Caco-2 (cell line): ENCODE data around the gene TSPAN17. TPM values are rescaled to one million over a fixed set of nuclear protein-coding genes. Genes with fewer than 3 reads are reported as not detected.

ENCODE experiments used
- BruUV-seq: library from RNA; stranded (reverse); fragments of 400-500 nt; replicated peaks from 2 replicates; lab custom pipeline; 2021; lab: Mats Ljungman, UMichigan
- CTCF ChIA-PET: fragments of 300-600 bp; sonication (Branson Sonifier 250); formaldehyde crosslinking; loops from one replicate; lab custom pipeline; 2022; ENCODE audit warnings: antibody characterized with exemption; lab: Charles Lee
- POLR2A ChIA-PET: fragments of 300-600 bp; sonication (Branson Sonifier 250); formaldehyde crosslinking; loops from one replicate; lab custom pipeline; 2022; ENCODE audit warnings: antibody characterized with exemption; lab: Charles Lee
- DNase-seq, 2 experiments: peaks; one replicate each; pipeline versions ENCODE4 v3.0.0 to v3.0.0-alpha.2; 2020 to 2022
- H3K27me3 ChIP-seq: replicated peaks from 2 replicates; pipeline ENCODE4 v1.6.0; 2011; ENCODE audit warnings: low read length; ENCODE audit not compliant: control insufficient read depth, insufficient read depth
- H3K36me3 ChIP-seq: 2 replicates; pipeline ENCODE4 v1.5.1; 2011; ENCODE audit warnings: low read length; ENCODE audit not compliant: control insufficient read depth, insufficient read depth
- H3K4me1 ChIP-seq: fragments of 250-450 bp; sonication (Bioruptor Pico); 2 replicates; pipeline ENCODE4 v1.5.1; 2020; ENCODE audit warnings: mild to moderate bottlenecking
- H3K4me3 ChIP-seq: 2 replicates; pipeline ENCODE4 v1.5.1; 2011; ENCODE audit warnings: low read depth, mild to moderate bottlenecking, control low read depth, low read length
- H3K9me3 ChIP-seq: fragments of 250-450 bp; sonication (Bioruptor Pico); 2 replicates; pipeline ENCODE4 v1.5.1; 2020; ENCODE audit warnings: mild to moderate bottlenecking, moderate library complexity
- H3K27ac Mint-ChIP-seq: one replicate; pipeline ENCODE4 v1.8.0; 2022; ENCODE audit warnings: mixed read lengths; ENCODE audit not compliant: unreplicated experiment
- H3K27me3 Mint-ChIP-seq: one replicate; pipeline ENCODE4 v1.8.0; 2022; ENCODE audit warnings: mixed read lengths; ENCODE audit not compliant: insufficient read depth, unreplicated experiment
- H3K36me3 Mint-ChIP-seq: one replicate; pipeline ENCODE4 v1.8.0; 2022; ENCODE audit warnings: mild to moderate bottlenecking, mixed read lengths; ENCODE audit not compliant: insufficient read depth, unreplicated experiment
- H3K4me1 Mint-ChIP-seq: one replicate; pipeline ENCODE4 v1.8.0; 2022; ENCODE audit warnings: low read depth, mixed read lengths; ENCODE audit not compliant: unreplicated experiment
- H3K4me3 Mint-ChIP-seq: one replicate; pipeline ENCODE4 v1.8.0; 2022; ENCODE audit warnings: mild to moderate bottlenecking, moderate library complexity, mixed read lengths; ENCODE audit not compliant: unreplicated experiment
- H3K9me3 Mint-ChIP-seq: one replicate; pipeline ENCODE4 v1.8.0; 2022; ENCODE audit warnings: mixed read lengths; ENCODE audit not compliant: unreplicated experiment
- intact Hi-C: fragments of 100-400 bp; cut with micrococcal nuclease; formaldehyde crosslinking; loops from one replicate; pipeline ENCODE4 v1.10.0; 2022; ENCODE audit not compliant: unreplicated experiment
- total RNA-seq: library from RNA; stranded (reverse); gene quantifications from 2 replicates; pipeline ENCODE4 v1.2.3, GENCODE V29; 2022
- TF ChIP-seq, protein P1 (sequence below), 2 experiments: fragments of 200-600 bp in 1 of 2; IDR thresholded peaks; 1 replicate in 1 of 2; 2 replicates in 1 of 2; pipeline versions ENCODE4 v1.5.1 to v1.8.0; 2011 to 2022; ENCODE audit warnings: antibody characterized with exemption in 1 of 2, control low read depth in 1 of 2, inconsistent platforms in 1 of 2, low read depth in 1 of 2, low read length in 1 of 2, mild to moderate bottlenecking in 1 of 2, moderate library complexity in 1 of 2; ENCODE audit not compliant: insufficient read depth in 1 of 2, severe bottlenecking in 1 of 2, unreplicated experiment in 1 of 2

TSPAN17 gene
- total RNA-seq, 1 experiment from 2014 or later: 20.5 TPM

DNA sequence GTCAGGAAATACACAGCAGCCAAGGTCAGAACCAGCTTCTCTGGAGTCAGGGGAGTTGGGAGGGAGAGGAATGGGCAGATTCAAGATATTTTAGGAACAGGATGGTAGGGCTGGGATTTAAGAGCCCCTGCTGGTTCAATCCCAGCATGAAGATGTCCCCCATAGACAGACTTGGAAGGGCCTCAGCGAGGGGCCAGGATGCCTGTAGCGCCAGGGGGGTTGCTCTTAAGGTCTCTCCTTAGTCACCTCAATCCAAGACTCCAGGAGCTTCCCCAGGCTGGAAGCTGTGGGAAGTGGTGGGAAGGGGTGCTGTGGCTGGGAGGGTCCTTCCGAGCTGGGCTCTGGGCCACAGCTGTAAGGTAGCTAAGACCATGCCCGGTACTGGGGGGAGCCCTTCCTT lies 8.1 kb upstream of the TSPAN17 start:
- Mint-ChIP-seq H3K4me1 (no peaks in the 10 kb centered on the region), H3K36me3 (no peaks in the 10 kb centered on the region), H3K27ac (no peak overlapping the region), H3K27me3 (peaks cover 21% of the 10 kb centered on the region), H3K4me3 (no peak overlapping the region), H3K9me3 (no peaks in the 10 kb centered on the region)
- H3K27me3 ChIP-seq: no peaks in the 10 kb centered on the region; the same call in none of the 2 replicates
- H3K4me1 ChIP-seq: no peaks in the 10 kb centered on the region
- no peak for DNase-seq
- ChIA-PET CTCF (no interaction called here), POLR2A (no interaction called here)
- BruUV-seq: no TSS peak
- intact Hi-C loops: no loop called here
- TF ChIP-seq, protein P1, sequence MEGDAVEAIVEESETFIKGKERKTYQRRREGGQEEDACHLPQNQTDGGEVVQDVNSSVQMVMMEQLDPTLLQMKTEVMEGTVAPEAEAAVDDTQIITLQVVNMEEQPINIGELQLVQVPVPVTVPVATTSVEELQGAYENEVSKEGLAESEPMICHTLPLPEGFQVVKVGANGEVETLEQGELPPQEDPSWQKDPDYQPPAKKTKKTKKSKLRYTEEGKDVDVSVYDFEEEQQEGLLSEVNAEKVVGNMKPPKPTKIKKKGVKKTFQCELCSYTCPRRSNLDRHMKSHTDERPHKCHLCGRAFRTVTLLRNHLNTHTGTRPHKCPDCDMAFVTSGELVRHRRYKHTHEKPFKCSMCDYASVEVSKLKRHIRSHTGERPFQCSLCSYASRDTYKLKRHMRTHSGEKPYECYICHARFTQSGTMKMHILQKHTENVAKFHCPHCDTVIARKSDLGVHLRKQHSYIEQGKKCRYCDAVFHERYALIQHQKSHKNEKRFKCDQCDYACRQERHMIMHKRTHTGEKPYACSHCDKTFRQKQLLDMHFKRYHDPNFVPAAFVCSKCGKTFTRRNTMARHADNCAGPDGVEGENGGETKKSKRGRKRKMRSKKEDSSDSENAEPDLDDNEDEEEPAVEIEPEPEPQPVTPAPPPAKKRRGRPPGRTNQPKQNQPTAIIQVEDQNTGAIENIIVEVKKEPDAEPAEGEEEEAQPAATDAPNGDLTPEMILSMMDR (IDR thresholded peaks at IDR 0.05; ENCODE audit: insufficient read depth in 1 of 2, low read depth in 1 of 2, low read length in 1 of 2, severe bottlenecking in 1 of 2, unreplicated experiment in 1 of 2): no peak
- H3K9me3 ChIP-seq: no peaks in the 10 kb centered on the region
- H3K4me3 ChIP-seq: no peak overlapping the region
- no peaks in the 10 kb centered on the region for H3K36me3 ChIP-seq

DNA sequence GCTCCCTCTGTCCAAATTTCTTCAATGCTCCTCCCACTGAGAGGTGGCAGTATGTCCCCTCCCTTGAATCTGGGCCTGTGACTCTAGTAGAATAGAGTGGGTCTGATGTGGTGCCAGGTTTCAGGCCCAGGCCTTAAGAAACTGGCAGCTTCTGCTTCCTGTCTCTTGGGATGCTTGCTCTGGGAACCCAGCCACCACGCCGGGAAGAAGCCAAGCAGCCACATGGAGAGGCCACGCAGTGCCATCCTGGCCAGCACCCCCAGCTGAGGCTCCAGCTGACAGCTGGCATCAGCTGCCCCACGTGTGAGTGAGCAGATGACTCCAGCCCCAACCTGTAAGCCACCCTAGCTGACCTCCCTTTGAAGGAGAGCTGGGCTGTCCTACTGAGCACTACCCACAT lies 7.3 kb upstream of the TSPAN17 start:
- Histone ChIP-seq H3K36me3 (no peaks in the 10 kb centered on the region), H3K4me1 (no peaks in the 10 kb centered on the region), H3K27me3 (no peaks in the 10 kb centered on the region; the same call in none of the 2 replicates), H3K4me3 (no peak overlapping the region), H3K9me3 (no peaks in the 10 kb centered on the region)
- no peak overlapping the region for H3K4me3 Mint-ChIP-seq
- no peak for DNase-seq
- ChIA-PET POLR2A (no interaction called here), CTCF (no interaction called here)
- intact Hi-C loops: no loop called here
- TF ChIP-seq, protein P1 (IDR thresholded peaks at IDR 0.05; ENCODE audit: insufficient read depth in 1 of 2, low read depth in 1 of 2, low read length in 1 of 2, severe bottlenecking in 1 of 2, unreplicated experiment in 1 of 2): no peak
- H3K27ac Mint-ChIP-seq: no peak overlapping the region
- H3K4me1 Mint-ChIP-seq: no peaks in the 10 kb centered on the region
- H3K9me3 Mint-ChIP-seq: no peaks in the 10 kb centered on the region
- H3K36me3 Mint-ChIP-seq: no peaks in the 10 kb centered on the region
- no TSS peak for BruUV-seq
- peaks cover 18% of the 10 kb centered on the region for H3K27me3 Mint-ChIP-seq

DNA sequence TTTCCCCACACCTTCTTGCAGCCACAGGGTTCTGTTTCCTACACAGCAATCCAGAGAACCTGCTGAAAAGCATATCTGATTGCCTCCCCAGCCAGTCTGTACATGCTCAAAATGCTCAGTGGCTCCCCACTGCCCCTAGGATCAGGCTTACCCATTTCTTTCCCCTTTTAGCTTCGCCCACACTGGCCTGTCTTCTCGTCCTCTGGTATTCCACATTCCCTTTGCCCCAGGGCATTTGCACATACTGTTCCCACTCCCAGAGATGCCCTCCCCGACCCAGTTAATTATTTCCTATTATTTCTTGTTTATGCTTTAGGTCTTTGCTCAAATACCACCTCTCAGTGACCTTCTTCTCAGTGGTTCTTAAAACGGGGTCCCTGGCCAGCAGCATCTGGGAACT lies 6.7 kb upstream of the TSPAN17 start:
- Mint-ChIP-seq H3K27me3 (peaks cover 14% of the 10 kb centered on the region), H3K4me3 (no peak overlapping the region), H3K27ac (no peak overlapping the region), H3K4me1 (no peaks in the 10 kb centered on the region), H3K9me3 (no peaks in the 10 kb centered on the region), H3K36me3 (no peaks in the 10 kb centered on the region)
- no peaks in the 10 kb centered on the region for H3K36me3 ChIP-seq
- no peaks in the 10 kb centered on the region for H3K9me3 ChIP-seq
- ChIA-PET CTCF (no interaction called here), POLR2A (no interaction called here)
- no peak overlapping the region for H3K4me3 ChIP-seq
- DNase-seq: no peak
- H3K27me3 ChIP-seq: no peaks in the 10 kb centered on the region; the same call in none of the 2 replicates
- intact Hi-C loops: no loop called here
- no TSS peak for BruUV-seq
- TF ChIP-seq, protein P1 (IDR thresholded peaks at IDR 0.05; ENCODE audit: insufficient read depth in 1 of 2, low read depth in 1 of 2, low read length in 1 of 2, severe bottlenecking in 1 of 2, unreplicated experiment in 1 of 2): no peak
- H3K4me1 ChIP-seq: no peaks in the 10 kb centered on the region
